Measurements from ENCODE around the gene CMIP. TPM values are rescaled to one million over a fixed set of nuclear protein-coding genes. Genes with fewer than 3 reads are reported as not detected.
A peak's percentile ranks its signal among the peaks of the same experiment; 100 is the strongest.
"Not testable (repeated sequence)": the region's sequence is repeated elsewhere in the genome, so short reads cannot be mapped to it uniquely, and the experiment has no call there.

The CMIP gene
- total RNA-seq, 4 donors from 2014 or later: 40.0 to 69.6 (median 47.0) TPM

DNA sequence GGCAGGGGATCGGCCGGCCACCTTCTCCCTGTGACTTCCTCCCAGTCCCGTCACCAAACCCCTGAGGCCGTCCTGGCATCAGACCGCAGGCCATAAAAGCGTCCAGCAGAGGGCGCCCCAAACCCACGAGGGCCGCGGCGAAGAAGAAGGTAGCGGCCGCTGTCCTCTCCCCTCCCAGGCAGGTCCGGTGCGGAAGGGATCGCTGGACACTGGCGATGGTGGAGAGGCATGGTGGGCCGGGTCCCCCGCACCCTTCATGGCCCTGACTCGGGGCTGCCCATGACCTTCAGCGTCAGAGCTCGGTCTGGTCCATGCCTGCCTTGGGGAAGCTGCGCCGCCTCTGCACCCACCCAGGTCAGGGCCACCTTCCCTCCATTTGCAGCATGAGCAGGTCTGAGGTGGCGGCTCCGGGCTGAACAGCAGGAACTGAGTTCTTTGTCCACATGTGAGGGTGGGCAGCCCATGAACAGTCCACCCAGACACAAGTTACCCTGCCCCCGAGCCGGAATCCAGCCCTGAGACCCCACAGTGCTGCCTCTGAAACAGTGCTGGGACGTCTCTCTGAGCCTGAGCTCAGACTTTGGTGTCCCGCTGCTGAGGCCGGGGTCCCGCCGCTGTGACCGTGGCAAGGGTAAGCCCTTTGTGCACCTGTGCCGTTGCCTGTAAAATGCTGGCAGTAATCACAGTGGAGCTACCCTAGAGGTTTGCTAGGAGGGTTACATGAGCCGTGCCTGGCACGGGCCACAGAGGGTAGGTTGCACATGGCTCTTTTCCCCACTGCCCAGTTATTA is 40.8 kb upstream of the CMIP start:
- 14% methylated on average over 33 of the region's 37 CpGs; no CpG with 5 or more reads in 1 of the 2 donors for WGBS, 2 donors (ENCODE audit: low coverage in 1 of 2)
- Histone ChIP-seq H3K4me1 (peaks cover 3 to 9% (median 6%) of the 10 kb centered on the region in 4 donors), H3K27me3 (no peaks in the 10 kb centered on the region), H3K27ac (no peak overlapping the region), H3K36me3 (no peaks in the 10 kb centered on the region), H3K4me3 (peak overlapping the region in 2 of 4 donors; percentile 24 to 36), H3K9me3 (no peaks in the 10 kb centered on the region)
- in situ Hi-C loops (cut with MboI; ENCODE audit: low pct_ligation_motif_present in 1 of 4, low pct_unique_long_range_greater_than_20kb in 1 of 4, low sequenced_read_pairs in 3 of 4) (loop anchor here in 3 of 4 donors (10.0 to 25.0 kb wide), 2 partner anchors 209 to 321 kb away; no protein-coding TSS in a partner anchor), intact Hi-C loops (cut with DNase I; ENCODE audit: low total_unique reads) (loop anchor here (10.0 kb wide), 1 partner anchor 211 kb away; no protein-coding TSS in a partner anchor)
- peak; percentile 91 for DNase-seq
- TF ChIP-seq POLR2A (IDR thresholded peaks at IDR 0.05) (no peak), EP300 (IDR thresholded peaks at IDR 0.05; ENCODE audit: low read depth) (no peak), POLR2AphosphoS5 (IDR thresholded peaks at IDR 0.05) (peak in 1 of 3 donors; percentile 10)
- TF ChIP-seq, protein P1, sequence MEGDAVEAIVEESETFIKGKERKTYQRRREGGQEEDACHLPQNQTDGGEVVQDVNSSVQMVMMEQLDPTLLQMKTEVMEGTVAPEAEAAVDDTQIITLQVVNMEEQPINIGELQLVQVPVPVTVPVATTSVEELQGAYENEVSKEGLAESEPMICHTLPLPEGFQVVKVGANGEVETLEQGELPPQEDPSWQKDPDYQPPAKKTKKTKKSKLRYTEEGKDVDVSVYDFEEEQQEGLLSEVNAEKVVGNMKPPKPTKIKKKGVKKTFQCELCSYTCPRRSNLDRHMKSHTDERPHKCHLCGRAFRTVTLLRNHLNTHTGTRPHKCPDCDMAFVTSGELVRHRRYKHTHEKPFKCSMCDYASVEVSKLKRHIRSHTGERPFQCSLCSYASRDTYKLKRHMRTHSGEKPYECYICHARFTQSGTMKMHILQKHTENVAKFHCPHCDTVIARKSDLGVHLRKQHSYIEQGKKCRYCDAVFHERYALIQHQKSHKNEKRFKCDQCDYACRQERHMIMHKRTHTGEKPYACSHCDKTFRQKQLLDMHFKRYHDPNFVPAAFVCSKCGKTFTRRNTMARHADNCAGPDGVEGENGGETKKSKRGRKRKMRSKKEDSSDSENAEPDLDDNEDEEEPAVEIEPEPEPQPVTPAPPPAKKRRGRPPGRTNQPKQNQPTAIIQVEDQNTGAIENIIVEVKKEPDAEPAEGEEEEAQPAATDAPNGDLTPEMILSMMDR (IDR thresholded peaks at IDR 0.05): peak; percentile 92 to 97 (median 97)

DNA sequence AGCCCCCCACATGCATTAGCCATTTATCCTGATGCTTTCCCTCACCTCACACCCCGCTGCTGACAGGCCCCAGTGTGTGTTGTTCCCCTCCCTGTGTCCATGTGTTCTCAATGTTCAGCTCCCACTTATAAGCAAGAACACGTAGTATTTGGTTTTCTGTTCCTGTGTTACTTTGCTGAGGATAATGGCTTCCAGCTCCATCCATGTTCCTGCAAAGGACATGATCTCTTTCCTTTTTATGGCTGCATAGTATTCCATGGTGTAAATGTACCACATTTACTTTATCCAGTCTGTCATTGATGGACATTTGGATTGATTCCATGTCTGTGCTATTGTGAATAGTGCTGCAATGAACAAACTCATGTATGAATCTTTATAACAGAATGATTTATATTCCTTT is 39.6 kb upstream of the CMIP start:
- H3K9me3 ChIP-seq, H3K4me3 ChIP-seq, H3K4me1 ChIP-seq, H3K27me3 ChIP-seq, H3K27ac ChIP-seq, DNase-seq, H3K36me3 ChIP-seq: not testable (repeated sequence)
- in situ Hi-C loops (cut with MboI; ENCODE audit: low pct_ligation_motif_present in 1 of 4, low pct_unique_long_range_greater_than_20kb in 1 of 4, low sequenced_read_pairs in 3 of 4) (loop anchor here in 3 of 4 donors (10.0 to 25.0 kb wide), 2 partner anchors 207 to 320 kb away; no protein-coding TSS in a partner anchor), intact Hi-C loops (cut with DNase I; ENCODE audit: low total_unique reads) (loop anchor here (10.0 kb wide), 1 partner anchor 210 kb away; no protein-coding TSS in a partner anchor)
- WGBS, 2 donors (ENCODE audit: low coverage in 1 of 2): 95 to 100% methylated on average over 2 of the region's 2 CpGs

DNA sequence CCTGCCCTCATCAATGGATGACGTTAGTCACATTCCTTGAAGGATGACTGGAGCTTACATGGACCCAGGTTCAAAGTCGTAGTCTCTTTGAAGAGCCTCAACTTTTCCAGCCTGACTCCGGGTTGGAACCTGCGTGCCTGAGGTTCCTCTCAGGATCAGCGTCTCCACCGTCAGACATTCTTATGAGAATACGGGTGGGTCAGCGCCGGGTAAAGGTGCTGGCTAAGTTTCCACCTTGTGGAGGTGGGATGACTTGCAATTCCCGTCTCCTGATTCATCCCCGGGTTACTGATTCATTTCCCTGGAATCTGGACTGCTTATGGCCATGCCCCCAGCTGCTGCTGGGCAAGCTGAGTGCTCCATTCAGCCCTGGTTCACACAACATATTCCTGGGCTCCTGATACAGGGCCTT is 38.9 kb upstream of the CMIP start:
- H3K4me3 ChIP-seq: no peak overlapping the region
- intact Hi-C loops (cut with DNase I; ENCODE audit: low total_unique reads) (loop anchor here (10.0 kb wide), 1 partner anchor 209 kb away; no protein-coding TSS in a partner anchor), in situ Hi-C loops (cut with MboI; ENCODE audit: low pct_ligation_motif_present in 1 of 4, low pct_unique_long_range_greater_than_20kb in 1 of 4, low sequenced_read_pairs in 3 of 4) (loop anchor here in 3 of 4 donors (10.0 to 25.0 kb wide), 2 partner anchors 207 to 319 kb away; no protein-coding TSS in a partner anchor)
- H3K27me3 ChIP-seq: no peaks in the 10 kb centered on the region
- no peak for DNase-seq
- peaks cover 3 to 9% (median 6%) of the 10 kb centered on the region in 4 donors for H3K4me1 ChIP-seq
- 76 to 80% methylated on average over 1 to 11 of the region's 11 CpGs for WGBS, 2 donors (ENCODE audit: low coverage in 1 of 2)
- TF ChIP-seq POLR2A (IDR thresholded peaks at IDR 0.05) (no peak), POLR2AphosphoS5 (IDR thresholded peaks at IDR 0.05) (no peak), EP300 (IDR thresholded peaks at IDR 0.05; ENCODE audit: low read depth) (no peak)
- TF ChIP-seq, protein P1 (IDR thresholded peaks at IDR 0.05): no peak
- no peaks in the 10 kb centered on the region for H3K36me3 ChIP-seq
- no peak overlapping the region for H3K27ac ChIP-seq
- H3K9me3 ChIP-seq: no peaks in the 10 kb centered on the region

DNA sequence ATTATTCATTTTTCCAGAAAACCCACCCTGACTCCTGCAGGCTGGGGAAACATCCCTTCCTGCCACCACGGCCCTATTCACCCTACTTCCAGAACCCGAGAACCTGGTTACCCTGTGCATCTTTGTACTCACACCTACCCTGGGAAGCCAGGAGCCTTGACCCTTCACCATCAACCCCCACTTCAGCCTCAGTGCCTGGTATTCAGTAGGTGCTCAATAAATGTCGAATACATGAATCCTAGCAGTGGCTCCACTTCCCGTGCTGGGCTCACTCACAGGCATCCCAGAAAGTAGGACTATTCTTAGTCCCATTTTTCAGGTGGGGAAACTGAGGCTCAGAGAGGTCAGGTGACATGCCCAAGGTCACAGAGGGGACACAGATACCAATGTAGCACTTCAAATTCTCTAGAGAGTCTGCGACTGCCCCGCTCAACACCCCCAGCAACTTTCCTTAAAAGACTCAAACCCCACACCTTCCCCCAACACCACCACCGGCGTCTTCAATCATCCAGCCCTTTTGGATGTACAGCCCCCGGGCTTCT is 36.1 kb upstream of the CMIP start:
- DNase-seq: no peak
- intact Hi-C loops (cut with DNase I; ENCODE audit: low total_unique reads): loop anchor here (10.0 kb wide), 1 partner anchor 206 kb away; no protein-coding TSS in a partner anchor
- no peaks in the 10 kb centered on the region for H3K9me3 ChIP-seq
- 88% methylated on average over 9 of the region's 9 CpGs; no CpG with 5 or more reads in 1 of the 2 donors for WGBS, 2 donors (ENCODE audit: low coverage in 1 of 2)
- no peaks in the 10 kb centered on the region for H3K27me3 ChIP-seq
- peaks cover 3 to 6% (median 4%) of the 10 kb centered on the region in 4 donors for H3K4me1 ChIP-seq
- H3K36me3 ChIP-seq: no peaks in the 10 kb centered on the region
- in situ Hi-C loops (cut with MboI; ENCODE audit: low pct_ligation_motif_present in 1 of 4, low pct_unique_long_range_greater_than_20kb in 1 of 4, low sequenced_read_pairs in 3 of 4): loop anchor here in 3 of 4 donors (10.0 to 25.0 kb wide), 2 partner anchors 204 to 316 kb away; no protein-coding TSS in a partner anchor
- H3K4me3 ChIP-seq: no peak overlapping the region
- no peak overlapping the region for H3K27ac ChIP-seq
- TF ChIP-seq EP300 (IDR thresholded peaks at IDR 0.05; ENCODE audit: low read depth) (no peak), POLR2A (IDR thresholded peaks at IDR 0.05) (no peak), POLR2AphosphoS5 (IDR thresholded peaks at IDR 0.05) (no peak)
- TF ChIP-seq, protein P1 (IDR thresholded peaks at IDR 0.05): no peak

All from transverse colon (tissue), 4 donors.